BE2C (cell line): Measurements from ENCODE around the gene ETF1.

Source experiments
- DNase-seq: peaks from one replicate; pipeline ENCODE4 v3.0.0-alpha.2; 2020
- H3K27me3 ChIP-seq: fragments of 250-450 bp; sonication (Bioruptor Pico); 2 replicates; pipeline ENCODE4 v1.5.1; 2020; ENCODE audit warnings: mild to moderate bottlenecking
- H3K36me3 ChIP-seq: fragments of 250-450 bp; sonication (Bioruptor Pico); 2 replicates; pipeline ENCODE4 v1.5.1; 2020; ENCODE audit warnings: mild to moderate bottlenecking
- H3K4me1 ChIP-seq: fragments of 250-450 bp; sonication (Bioruptor Pico); 2 replicates; pipeline ENCODE4 v1.5.1; 2020
- H3K4me3 ChIP-seq: 2 replicates; pipeline ENCODE4 v1.5.1; 2011; ENCODE audit warnings: low read depth, low read length
- H3K9me3 ChIP-seq: fragments of 250-450 bp; sonication (Bioruptor Pico); 2 replicates; pipeline ENCODE4 v1.5.1; 2020
- CTCF ChIP-seq: IDR thresholded peaks from 2 replicates; pipeline ENCODE4 v1.5.1; 2012; ENCODE audit warnings: mild to moderate bottlenecking, low read depth, low read length

The ETF1 gene

GRCh38 chr5:138468966-138469539 lies 74.0 kb downstream of the ETF1 start:
- Histone ChIP-seq H3K4me1 (no peaks in the 10 kb centered on the region), H3K9me3 (no peaks in the 10 kb centered on the region)
- TF ChIP-seq CTCF: no peak

GRCh38 chr5:138468133-138468965 lies 74.7 kb downstream of the ETF1 start:
- Histone ChIP-seq H3K4me1 (no peaks in the 10 kb centered on the region), H3K27me3 (peaks cover 3% of the 10 kb centered on the region; the same call in 1 of the 2 replicates), H3K4me3 (peak overlapping the region; percentile 97), H3K9me3 (no peaks in the 10 kb centered on the region), H3K36me3 (peaks cover 18% of the 10 kb centered on the region)
- no peak for TF ChIP-seq CTCF
- no peak for DNase-seq

More at GRCh38 chr5:138468966-138469539, 74.0 kb downstream of the ETF1 start:
- Histone ChIP-seq H3K4me3 (no peak overlapping the region), H3K36me3 (peaks cover 18% of the 10 kb centered on the region), H3K27me3 (peaks cover 3% of the 10 kb centered on the region; the same call in 1 of the 2 replicates)
- DNase-seq: no peak

- no peaks in the 10 kb centered on the region for H3K4me1 ChIP-seq
- no peaks in the 10 kb centered on the region for H3K9me3 ChIP-seq
- H3K4me3 ChIP-seq: peak overlapping the region; percentile 97
- peaks cover 18% of the 10 kb centered on the region for H3K36me3 ChIP-seq
- peaks cover 3% of the 10 kb centered on the region; the same call in 1 of the 2 replicates for H3K27me3 ChIP-seq
- no peak for TF ChIP-seq CTCF
- peak; percentile 46 for DNase-seq
Measured at GRCh38 chr5:138467711-138468132, 75.3 kb downstream of the ETF1 start.

GRCh38 chr5:138466900-138467710 lies 75.9 kb downstream of the ETF1 start:
- no peak for TF ChIP-seq CTCF
- H3K27me3 ChIP-seq: peaks cover 3% of the 10 kb centered on the region; the same call in 1 of the 2 replicates
- DNase-seq: peak; percentile 49
- H3K36me3 ChIP-seq: peaks cover 18% of the 10 kb centered on the region
- H3K9me3 ChIP-seq: no peaks in the 10 kb centered on the region
- peak overlapping the region; percentile 97 for H3K4me3 ChIP-seq
- H3K4me1 ChIP-seq: no peaks in the 10 kb centered on the region

GRCh38 chr5:138466125-138466899 lies 76.7 kb downstream of the ETF1 start:
- Histone ChIP-seq H3K27me3 (peaks cover 3% of the 10 kb centered on the region; the same call in 1 of the 2 replicates), H3K4me1 (no peaks in the 10 kb centered on the region), H3K9me3 (no peaks in the 10 kb centered on the region), H3K4me3 (peak overlapping the region; percentile 97), H3K36me3 (peaks cover 18% of the 10 kb centered on the region)
- DNase-seq: no peak
- no peak for TF ChIP-seq CTCF
